Smooth muscle cell (in vitro differentiated cells): ENCODE data around the gene NEDD4L. TPM values are rescaled to one million over a fixed set of nuclear protein-coding genes. Genes with fewer than 3 reads are reported as not detected.

Source experiments
- DNase-seq: peaks from one replicate; lab custom pipeline; 2025; ENCODE audit not compliant: unreplicated experiment; lab: John Stamatoyannopoulos, UW
- H2AFZ ChIP-seq: fragments of 200-600 bp; sonication (generic); 2 replicates; pipeline ENCODE4 v1.6.0; 2016; ENCODE audit warnings: antibody characterized with exemption, low read depth, mild to moderate bottlenecking
- H3F3A ChIP-seq: fragments of 200-600 bp; sonication (generic); 2 replicates; pipeline ENCODE4 v1.6.0; 2017; ENCODE audit warnings: antibody characterized with exemption, low read depth
- H3K27ac ChIP-seq: fragments of 200-600 bp; sonication (generic); 2 replicates; pipeline ENCODE4 v1.5.1; 2016; ENCODE audit warnings: low read depth, mild to moderate bottlenecking
- H3K27me3 ChIP-seq: fragments of 200-600 bp; sonication (generic); 2 replicates; pipeline ENCODE4 v1.6.1; 2016; ENCODE audit warnings: low read depth, mild to moderate bottlenecking
- H3K36me3 ChIP-seq: fragments of 200-600 bp; sonication (generic); 2 replicates; pipeline ENCODE4 v1.5.1; 2016; ENCODE audit warnings: low read depth
- H3K4me1 ChIP-seq: fragments of 200-600 bp; sonication (generic); 2 replicates; pipeline ENCODE4 v1.5.1; 2016; ENCODE audit warnings: low read depth
- H3K4me2 ChIP-seq: fragments of 200-600 bp; sonication (generic); 2 replicates; pipeline ENCODE4 v1.6.0; 2016; ENCODE audit warnings: mild to moderate bottlenecking
- H3K4me3 ChIP-seq: fragments of 200-600 bp; sonication (generic); 2 replicates; pipeline ENCODE4 v1.5.1; 2016; ENCODE audit warnings: mild to moderate bottlenecking
- H3K79me2 ChIP-seq: fragments of 200-600 bp; sonication (generic); 2 replicates; pipeline ENCODE4 v1.6.0; 2016; ENCODE audit warnings: low read depth, mild to moderate bottlenecking
- H3K9ac ChIP-seq: fragments of 200-600 bp; sonication (generic); 2 replicates; pipeline ENCODE4 v1.6.0; 2016; ENCODE audit warnings: low read depth
- H3K9me3 ChIP-seq: fragments of 200-600 bp; sonication (generic); replicated peaks from 2 replicates; pipeline ENCODE4 v1.5.1; 2016; ENCODE audit warnings: low read depth
- H4K20me1 ChIP-seq: fragments of 200-600 bp; sonication (generic); 2 replicates; pipeline ENCODE4 v1.6.0; 2016; ENCODE audit warnings: low read depth
- WGBS: methylation state at CpG from one replicate; pipeline ENCODE4 v1.1.7; 2016; ENCODE audit warnings: low lambda C conversion rate; 5-methylcytosine and 5-hydroxymethylcytosine counted together
- polyA plus RNA-seq: library from polyadenylated mRNA; unstranded; fragments of >200 nt; fragmentation: Nextera tagmentation; extraction: Ambion mirVana; gene quantifications from 2 replicates; pipeline ENCODE4 v1.2.1, GENCODE V29; 2016
- total RNA-seq: library from RNA; depleted of rRNA; stranded (reverse); fragments of >200 nt; gene quantifications from 2 replicates; pipeline ENCODE4 v1.2.3, GENCODE V29; 2014
- TF ChIP-seq, protein P1 (sequence below): fragments of 200-600 bp; sonication (generic); IDR thresholded peaks from 2 replicates; pipeline ENCODE4 v1.5.1; 2017; ENCODE audit warnings: borderline replicate concordance, mild to moderate bottlenecking, antibody characterized with exemption; ENCODE audit not compliant: insufficient read depth, poor library complexity, severe bottlenecking

The NEDD4L gene
- total and polyA plus RNA-seq, 2 experiments from 2014 or later: 8.7 to 41.3 TPM

DNA sequence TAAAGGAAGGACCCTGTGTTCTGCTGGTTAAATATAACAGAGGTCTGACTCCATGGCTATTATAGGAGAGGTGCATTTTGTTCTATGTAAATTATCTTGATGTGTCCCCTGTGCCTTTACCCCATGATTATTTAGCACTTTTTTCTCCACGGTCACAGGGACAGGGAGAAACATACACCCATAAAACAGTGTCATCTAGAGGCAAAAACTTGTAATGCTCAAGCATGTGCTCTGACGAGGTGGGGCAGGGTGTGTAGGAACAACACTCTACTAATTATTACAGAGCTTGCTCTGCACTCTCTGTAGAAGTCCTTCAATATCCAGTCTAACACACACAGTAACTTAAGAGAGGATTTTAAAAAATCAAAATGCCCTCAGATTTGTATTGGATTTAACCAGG, 187.9 kb downstream of the NEDD4L start:
- H4K20me1 ChIP-seq: no peaks in the 10 kb centered on the region
- TF ChIP-seq, protein P1, sequence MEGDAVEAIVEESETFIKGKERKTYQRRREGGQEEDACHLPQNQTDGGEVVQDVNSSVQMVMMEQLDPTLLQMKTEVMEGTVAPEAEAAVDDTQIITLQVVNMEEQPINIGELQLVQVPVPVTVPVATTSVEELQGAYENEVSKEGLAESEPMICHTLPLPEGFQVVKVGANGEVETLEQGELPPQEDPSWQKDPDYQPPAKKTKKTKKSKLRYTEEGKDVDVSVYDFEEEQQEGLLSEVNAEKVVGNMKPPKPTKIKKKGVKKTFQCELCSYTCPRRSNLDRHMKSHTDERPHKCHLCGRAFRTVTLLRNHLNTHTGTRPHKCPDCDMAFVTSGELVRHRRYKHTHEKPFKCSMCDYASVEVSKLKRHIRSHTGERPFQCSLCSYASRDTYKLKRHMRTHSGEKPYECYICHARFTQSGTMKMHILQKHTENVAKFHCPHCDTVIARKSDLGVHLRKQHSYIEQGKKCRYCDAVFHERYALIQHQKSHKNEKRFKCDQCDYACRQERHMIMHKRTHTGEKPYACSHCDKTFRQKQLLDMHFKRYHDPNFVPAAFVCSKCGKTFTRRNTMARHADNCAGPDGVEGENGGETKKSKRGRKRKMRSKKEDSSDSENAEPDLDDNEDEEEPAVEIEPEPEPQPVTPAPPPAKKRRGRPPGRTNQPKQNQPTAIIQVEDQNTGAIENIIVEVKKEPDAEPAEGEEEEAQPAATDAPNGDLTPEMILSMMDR: peak; percentile 14
- 46% methylated on average over 2 of the region's 2 CpGs for WGBS
- peaks cover 18% of the 10 kb centered on the region for H3K4me1 ChIP-seq
- no peaks in the 10 kb centered on the region for H3K36me3 ChIP-seq
- no peak overlapping the region for H3K4me2 ChIP-seq
- DNase-seq: no peak
- no peaks in the 10 kb centered on the region for H3F3A ChIP-seq
- H3K4me3 ChIP-seq: no peak overlapping the region
- peak overlapping the region; percentile 58 for H3K27ac ChIP-seq
- H3K79me2 ChIP-seq: peaks cover 15% of the 10 kb centered on the region
- no peak overlapping the region for H2AFZ ChIP-seq
- no peaks in the 10 kb centered on the region for H3K27me3 ChIP-seq
- no peaks in the 10 kb centered on the region for H3K9me3 ChIP-seq
- no peak overlapping the region for H3K9ac ChIP-seq

DNA sequence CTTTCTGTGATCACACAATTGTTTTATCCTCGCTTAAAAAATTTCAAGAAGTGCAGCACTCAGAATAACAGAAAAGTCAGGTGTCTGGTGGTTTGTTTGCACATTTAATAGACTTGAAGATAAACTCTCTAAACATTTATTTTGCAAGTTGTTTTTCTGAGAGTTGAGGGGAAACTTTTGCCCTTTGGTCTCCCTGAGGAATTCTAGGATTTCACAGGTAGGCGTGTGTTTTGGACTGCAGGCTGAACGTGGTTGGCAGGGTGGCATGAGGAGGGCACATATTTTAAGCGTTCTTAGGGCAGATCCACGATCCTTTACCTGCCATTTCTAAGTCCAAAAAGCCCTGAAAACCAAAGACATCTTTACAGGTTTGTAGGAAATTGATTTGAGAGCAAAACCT, 188.6 kb downstream of the NEDD4L start:
- WGBS: 93% methylated on average over 5 of the region's 5 CpGs
- TF ChIP-seq, protein P1: no peak
- Histone ChIP-seq H3K4me2 (no peak overlapping the region), H3K27me3 (no peaks in the 10 kb centered on the region), H3K4me1 (peaks cover 18% of the 10 kb centered on the region), H3K4me3 (no peak overlapping the region), H3K27ac (no peak overlapping the region), H2AFZ (no peak overlapping the region), H3K36me3 (no peaks in the 10 kb centered on the region), H3F3A (no peaks in the 10 kb centered on the region), H3K9me3 (no peaks in the 10 kb centered on the region), H4K20me1 (peaks cover under 1% of the 10 kb centered on the region), H3K9ac (no peak overlapping the region), H3K79me2 (peaks cover 16% of the 10 kb centered on the region)
- no peak for DNase-seq

DNA sequence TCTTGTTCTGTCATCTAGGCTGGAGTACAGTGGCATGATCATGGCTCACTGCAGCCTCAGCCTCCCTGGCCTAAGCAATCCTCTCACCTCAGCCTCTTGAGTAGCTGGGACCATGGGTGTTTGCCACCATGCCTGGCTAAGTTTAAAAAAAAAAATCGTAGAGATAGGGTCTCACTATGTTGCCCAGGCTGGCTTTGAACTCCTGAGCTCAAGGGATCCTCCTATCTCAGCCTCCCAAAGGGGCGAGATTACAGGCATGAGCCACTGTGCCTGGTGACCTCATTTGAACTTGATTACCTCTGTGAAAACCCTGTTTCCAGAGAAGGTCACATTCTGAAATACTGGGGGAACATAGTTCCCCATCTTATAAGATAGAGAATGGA, 190.3 kb downstream of the NEDD4L start:
- Histone ChIP-seq H3K79me2 (peaks cover 19% of the 10 kb centered on the region), H3K4me2 (no peak overlapping the region)
- WGBS: 91% methylated on average over 2 of the region's 2 CpGs

DNA sequence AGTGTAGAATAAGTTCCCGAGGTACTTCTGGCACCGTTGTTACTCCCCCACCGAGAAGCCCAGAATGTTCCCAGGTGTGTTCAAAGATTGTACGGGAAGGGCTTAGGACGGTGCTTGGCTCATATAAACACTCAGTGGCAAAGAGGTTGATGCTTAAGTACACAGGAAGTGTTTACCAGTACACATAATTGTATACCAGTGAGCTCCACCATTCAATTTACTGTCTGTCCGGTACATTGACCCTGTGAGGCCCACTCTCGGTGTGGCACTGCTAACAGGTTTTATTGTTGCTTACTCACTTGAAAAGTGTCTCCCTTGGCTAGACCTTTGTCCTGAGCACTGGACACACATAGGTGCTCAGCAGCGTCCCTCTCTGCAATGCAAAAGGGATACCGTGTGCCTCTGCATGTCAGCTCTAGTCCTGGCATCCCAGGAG, 191.0 kb downstream of the NEDD4L start:
- H3K4me1 ChIP-seq: peaks cover 12% of the 10 kb centered on the region
- 82% methylated on average over 9 of the region's 9 CpGs for WGBS
- TF ChIP-seq, protein P1: no peak
- no peak overlapping the region for H2AFZ ChIP-seq
- no peaks in the 10 kb centered on the region for H3K9me3 ChIP-seq
- no peak overlapping the region for H3K9ac ChIP-seq
- H3K27ac ChIP-seq: no peak overlapping the region
- no peak for DNase-seq
- H3K27me3 ChIP-seq: no peaks in the 10 kb centered on the region
- no peaks in the 10 kb centered on the region for H3K36me3 ChIP-seq
- no peaks in the 10 kb centered on the region for H3F3A ChIP-seq
- peaks cover 19% of the 10 kb centered on the region for H3K79me2 ChIP-seq
- no peak overlapping the region for H3K4me2 ChIP-seq
- H3K4me3 ChIP-seq: no peak overlapping the region
- H4K20me1 ChIP-seq: peaks cover 14% of the 10 kb centered on the region

More for the DNA sequence above, 190.3 kb downstream of the NEDD4L start:
- TF ChIP-seq, protein P1: no peak
- no peak overlapping the region for H2AFZ ChIP-seq
- no peak overlapping the region for H3K4me3 ChIP-seq
- H3F3A ChIP-seq: no peaks in the 10 kb centered on the region
- no peak for DNase-seq
- no peaks in the 10 kb centered on the region for H3K36me3 ChIP-seq
- peaks cover 12% of the 10 kb centered on the region for H3K4me1 ChIP-seq
- no peak overlapping the region for H3K9ac ChIP-seq
- H3K9me3 ChIP-seq: no peaks in the 10 kb centered on the region
- H4K20me1 ChIP-seq: peaks cover 9% of the 10 kb centered on the region
- no peaks in the 10 kb centered on the region for H3K27me3 ChIP-seq
- no peak overlapping the region for H3K27ac ChIP-seq
